SU-DHL-6 (cell line): ENCODE results near the gene ATG16L1.

Source experiments
- CTCF ChIP-seq: fragments of 200-600 bp; sonication (generic); IDR thresholded peaks from one replicate; pipeline ENCODE4 v1.5.1; 2017; ENCODE audit warnings: antibody characterized with exemption, mild to moderate bottlenecking, low read length, moderate library complexity; ENCODE audit not compliant: insufficient read depth, poor library complexity, severe bottlenecking
- EZH2phosphoT487 ChIP-seq: fragments of 200-600 bp; sonication (generic), shearing (Covaris generic); conservative IDR thresholded peaks from 2 replicates; pipeline ENCODE4 v1.6.1; 2018; ENCODE audit warnings: mild to moderate bottlenecking, antibody characterized with exemption, low read length, moderate library complexity, mixed read lengths

GRCh38 chr2:233259730-233260129 lies 8.3 kb downstream of the ATG16L1 start:
- no peak for TF ChIP-seq CTCF
- no peak for TF ChIP-seq EZH2phosphoT487
